IMR-90 (cell line): ENCODE results near the gene DACH1. TPM values are rescaled to one million over a fixed set of nuclear protein-coding genes. Genes with fewer than 3 reads are reported as not detected.

Source experiments
- ATAC-seq: fragments of 200-7000 bp; cut with Tn5 transposase; 2 replicates; pipeline ENCODE4 v1.9.1; 2020; ENCODE audit warnings: low read depth, mild to moderate bottlenecking, moderate library complexity
- BruUV-seq: library from RNA; stranded (reverse); fragments of 400-500 nt; replicated peaks from 2 replicates; lab custom pipeline; 2021; lab: Mats Ljungman, UMichigan
- CTCF ChIA-PET: fragments of 300-600 bp; formaldehyde crosslinking; extraction: SDS; loops from one replicate; lab custom pipeline; 2021; ENCODE audit warnings: antibody characterized with exemption; lab: Yijun Ruan, JAX
- POLR2A ChIA-PET: fragments of 300-600 bp; sonication (Branson Sonifier 250); formaldehyde crosslinking; loops from one replicate; lab custom pipeline; 2022; ENCODE audit warnings: antibody characterized with exemption; ENCODE audit not compliant: unreplicated experiment; lab: Charles Lee
- DNase-seq: peaks from one replicate; pipeline ENCODE4 v3.0.0; 2013
- H2AFZ ChIP-seq: replicated peaks from 2 replicates; pipeline ENCODE3; 2013; ENCODE audit warnings: low read length, mild to moderate bottlenecking; ENCODE audit not compliant: poor library complexity
- H2AK5ac ChIP-seq: 2 replicates; pipeline ENCODE4 v1.6.1; 2013; ENCODE audit warnings: low read depth, low read length, inconsistent platforms
- H2AK9ac ChIP-seq: replicated peaks from 2 replicates; pipeline ENCODE3; 2013; ENCODE audit warnings: mild to moderate bottlenecking, low read depth, low read length, moderate library complexity; ENCODE audit not compliant: poor library complexity
- H2BK120ac ChIP-seq: 2 replicates; pipeline ENCODE4 v1.6.1; 2013; ENCODE audit warnings: low read depth, low read length, inconsistent platforms
- H2BK15ac ChIP-seq: 3 replicates; pipeline ENCODE4 v1.6.1; 2013; ENCODE audit warnings: low read depth, low read length, inconsistent platforms
- H2BK20ac ChIP-seq: 2 replicates; pipeline ENCODE4 v1.6.1; 2013; ENCODE audit warnings: low read depth, mild to moderate bottlenecking, inconsistent platforms, low read length, moderate library complexity
- H2BK5ac ChIP-seq: 2 replicates; pipeline ENCODE4 v1.6.1; 2013; ENCODE audit warnings: mild to moderate bottlenecking, low read depth, low read length, inconsistent platforms; ENCODE audit not compliant: poor library complexity, severe bottlenecking
- H3K14ac ChIP-seq: replicated peaks from 2 replicates; pipeline ENCODE4 v1.6.1; 2013; ENCODE audit warnings: low read depth, low read length, inconsistent platforms
- H3K18ac ChIP-seq: 2 replicates; pipeline ENCODE4 v1.6.1; 2013; ENCODE audit warnings: low read depth, low read length, control low read depth
- H3K23ac ChIP-seq: 2 replicates; pipeline ENCODE4 v1.6.1; 2013; ENCODE audit warnings: low read depth, low read length, inconsistent platforms
- H3K27ac ChIP-seq: 2 replicates; pipeline ENCODE4 v1.5.1; 2013; ENCODE audit warnings: mild to moderate bottlenecking, control low read depth, low read length; ENCODE audit not compliant: insufficient read depth
- H3K27me3 ChIP-seq: 2 replicates; pipeline ENCODE4 v1.6.1; 2013; ENCODE audit warnings: low read length; ENCODE audit not compliant: control insufficient read depth, insufficient read depth
- H3K36me3 ChIP-seq: 2 replicates; pipeline ENCODE4 v1.6.1; 2013; ENCODE audit warnings: low read length, mixed read lengths; ENCODE audit not compliant: control insufficient read depth, insufficient read depth
- H3K4ac ChIP-seq: 2 replicates; pipeline ENCODE4 v1.6.1; 2013; ENCODE audit warnings: low read depth, low read length, inconsistent platforms
- H3K4me1 ChIP-seq: 2 replicates; pipeline ENCODE4 v1.6.1; 2013; ENCODE audit warnings: low read length, mixed read lengths; ENCODE audit not compliant: control insufficient read depth, insufficient read depth
- H3K4me2 ChIP-seq: 2 replicates; pipeline ENCODE4 v1.6.1; 2013; ENCODE audit warnings: low read depth, mild to moderate bottlenecking, control low read depth, low read length, moderate library complexity
- H3K4me3 ChIP-seq: 2 replicates; pipeline ENCODE4 v1.5.1; 2013; ENCODE audit warnings: low read depth, mild to moderate bottlenecking, control low read depth, low read length, moderate library complexity; ENCODE audit not compliant: insufficient read depth
- H3K56ac ChIP-seq: 2 replicates; pipeline ENCODE4 v1.6.1; 2013; ENCODE audit warnings: low read length, inconsistent platforms; ENCODE audit not compliant: insufficient read depth; ENCODE audit errors: extremely low read depth
- H3K79me1 ChIP-seq, 2 experiments: 2 replicates each; pipeline ENCODE4 v1.6.1; 2013; ENCODE audit warnings: low read length in 2 of 2, inconsistent platforms in 1 of 2, low read depth in 1 of 2
- H3K9ac ChIP-seq: 2 replicates; pipeline ENCODE4 v1.6.1; 2013; ENCODE audit warnings: low read depth, low read length, control low read depth
- H3K9me1 ChIP-seq: 2 replicates; pipeline ENCODE4 v1.6.1; 2013; ENCODE audit warnings: low read length, inconsistent platforms; ENCODE audit not compliant: insufficient read depth
- H3K9me3 ChIP-seq: 2 replicates; pipeline ENCODE4 v1.6.1; 2013; ENCODE audit warnings: low read length; ENCODE audit not compliant: control insufficient read depth, insufficient read depth
- H4K20me1 ChIP-seq: 2 replicates; pipeline ENCODE4 v1.6.1; 2013; ENCODE audit warnings: low read length, inconsistent platforms; ENCODE audit not compliant: insufficient read depth
- H4K5ac ChIP-seq: 2 replicates; pipeline ENCODE4 v1.6.1; 2013; ENCODE audit warnings: mild to moderate bottlenecking, low read depth, low read length, control low read depth
- H4K8ac ChIP-seq, 2 experiments: 2 replicates each; pipeline ENCODE4 v1.6.1; 2013; ENCODE audit warnings: low read depth in 2 of 2, low read length in 2 of 2, control low read depth in 1 of 2, inconsistent platforms in 1 of 2
- H4K91ac ChIP-seq: 2 replicates; pipeline ENCODE4 v1.6.1; 2013; ENCODE audit warnings: low read depth, low read length, inconsistent platforms; ENCODE audit not compliant: insufficient read depth
- BHLHE40 ChIP-seq: fragments of 150-350 bp; IDR thresholded peaks from 2 replicates; pipeline ENCODE4 v1.6.1; 2016; ENCODE audit warnings: mild to moderate bottlenecking, low read depth, low read length
- CEBPB ChIP-seq: IDR thresholded peaks from 2 replicates; pipeline ENCODE4 v1.6.1; 2012; ENCODE audit warnings: low read depth, low read length, improper control_type of control experiment
- CHD1 ChIP-seq: IDR thresholded peaks from 2 replicates; pipeline ENCODE4 v1.6.1; 2012; ENCODE audit warnings: low read depth, low read length, improper control_type of control experiment
- MAZ ChIP-seq: IDR thresholded peaks from 2 replicates; pipeline ENCODE4 v1.6.1; 2012; ENCODE audit warnings: low read depth, mild to moderate bottlenecking, low read length, improper control_type of control experiment, moderate library complexity, borderline replicate concordance
- MXI1 ChIP-seq: IDR thresholded peaks from 2 replicates; pipeline ENCODE4 v1.6.1; 2012; ENCODE audit warnings: low read depth, mild to moderate bottlenecking, low read length, moderate library complexity, borderline replicate concordance
- RAD21 ChIP-seq: IDR thresholded peaks from 2 replicates; pipeline ENCODE4 v1.6.1; 2012; ENCODE audit warnings: low read length, improper control_type of control experiment
- RFX5 ChIP-seq: IDR thresholded peaks from 2 replicates; pipeline ENCODE4 v1.8.0; 2012; ENCODE audit warnings: low read depth, mild to moderate bottlenecking, low read length, moderate library complexity
- WGBS, 2 experiments: methylation state at CpG; one replicate each; pipeline versions ENCODE4 v1.1.5 to v1.1.7; 2013; ENCODE audit warnings: missing lambda C conversion rate in 2 of 2; ENCODE audit not compliant: insufficient read length in 1 of 2; ENCODE audit errors: extremely low coverage in 2 of 2; 5-methylcytosine and 5-hydroxymethylcytosine counted together
- dilution Hi-C: fragments of 300-500 bp; cut with HindIII; formaldehyde crosslinking; loops from one replicate; pipeline ENCODE4 v1.14.3; 2018; ENCODE audit warnings: low sequenced_read_pairs; ENCODE audit not compliant: unreplicated experiment
- in situ Hi-C: fragments of 300-500 bp; cut with MboI; formaldehyde crosslinking; loops from 3 replicates; pipeline ENCODE4 v1.14.3; 2019; ENCODE audit warnings: low sequenced_read_pairs, inconsistent platforms, mixed read lengths
- intact Hi-C: fragments of 100-400 bp; cut with micrococcal nuclease; formaldehyde crosslinking; loops from 2 replicates; pipeline ENCODE4 v1.10.0; 2022
- polyA plus RNA-seq, 3 experiments: library from polyadenylated mRNA; depleted of rRNA; stranded (reverse); fragments of >200 nt; gene quantifications; 2 replicates each; pipeline ENCODE4 v1.2.3, GENCODE V29; 2012; ENCODE audit warnings: low replicate concordance in 1 of 3
- total RNA-seq: library from RNA; depleted of rRNA; stranded (reverse); fragments of >200 nt; gene quantifications from 2 replicates; pipeline ENCODE4 v1.2.3, GENCODE V29; 2012
- TF ChIP-seq, protein P1 (sequence below): fragments of 150-350 bp; IDR thresholded peaks from 2 replicates; pipeline ENCODE4 v1.6.1; 2016; ENCODE audit warnings: low read depth, mild to moderate bottlenecking, low read length, moderate library complexity, borderline replicate concordance
- TF ChIP-seq, protein P2 (sequence below): fragments of 150-350 bp; IDR thresholded peaks from 2 replicates; pipeline ENCODE4 v1.6.1; 2017; ENCODE audit warnings: mild to moderate bottlenecking, antibody characterized with exemption, low read length, low read depth

DACH1 gene
- total and polyA plus RNA-seq, 2 of the 4 experiments (the other 2 are of a cell fraction): not detected

DNA sequence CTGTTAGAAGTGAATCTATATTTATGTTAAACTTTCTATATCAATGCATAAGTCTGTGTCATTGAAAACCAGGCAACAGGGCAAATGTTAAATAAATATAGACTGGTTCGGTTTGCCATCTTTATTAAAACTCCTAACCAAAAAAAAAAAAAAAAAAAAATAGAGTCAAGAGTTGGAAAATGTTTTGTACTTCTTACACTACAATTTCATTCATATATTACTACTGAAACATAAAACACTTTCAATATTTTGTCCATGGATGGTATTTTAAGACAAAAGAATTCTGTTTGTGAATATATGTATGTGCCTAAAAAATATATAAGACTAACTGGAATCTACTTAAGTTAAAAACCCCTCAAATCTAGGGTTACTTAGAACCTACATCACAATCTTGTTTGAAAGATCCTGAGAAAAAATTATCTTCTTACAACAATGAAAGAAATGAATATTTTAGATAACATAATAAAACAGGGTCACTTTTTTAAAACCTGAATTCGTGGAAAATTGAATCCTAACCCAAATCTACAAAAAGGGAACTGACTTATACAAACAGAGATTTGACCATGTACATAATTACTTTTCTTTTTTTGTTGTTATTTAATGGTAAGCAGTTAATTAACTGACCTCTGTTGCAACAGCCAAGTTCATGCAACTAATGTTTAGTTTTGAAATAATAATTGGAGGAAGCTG is 5.1 kb downstream of the DACH1 start:
- H2BK20ac ChIP-seq: no peak overlapping the region
- H3K9me1 ChIP-seq: no peaks in the 10 kb centered on the region
- no peak overlapping the region for H3K14ac ChIP-seq
- no peaks in the 10 kb centered on the region for H3K4me1 ChIP-seq
- no peak for TF ChIP-seq CHD1
- no peak for TF ChIP-seq BHLHE40
- TF ChIP-seq CEBPB: no peak
- TF ChIP-seq RFX5: no peak
- TF ChIP-seq, protein P1, sequence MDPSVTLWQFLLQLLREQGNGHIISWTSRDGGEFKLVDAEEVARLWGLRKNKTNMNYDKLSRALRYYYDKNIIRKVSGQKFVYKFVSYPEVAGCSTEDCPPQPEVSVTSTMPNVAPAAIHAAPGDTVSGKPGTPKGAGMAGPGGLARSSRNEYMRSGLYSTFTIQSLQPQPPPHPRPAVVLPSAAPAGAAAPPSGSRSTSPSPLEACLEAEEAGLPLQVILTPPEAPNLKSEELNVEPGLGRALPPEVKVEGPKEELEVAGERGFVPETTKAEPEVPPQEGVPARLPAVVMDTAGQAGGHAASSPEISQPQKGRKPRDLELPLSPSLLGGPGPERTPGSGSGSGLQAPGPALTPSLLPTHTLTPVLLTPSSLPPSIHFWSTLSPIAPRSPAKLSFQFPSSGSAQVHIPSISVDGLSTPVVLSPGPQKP: no peak
- no peak for TF ChIP-seq MAZ
- no peak for TF ChIP-seq MXI1
- TF ChIP-seq, protein P2, sequence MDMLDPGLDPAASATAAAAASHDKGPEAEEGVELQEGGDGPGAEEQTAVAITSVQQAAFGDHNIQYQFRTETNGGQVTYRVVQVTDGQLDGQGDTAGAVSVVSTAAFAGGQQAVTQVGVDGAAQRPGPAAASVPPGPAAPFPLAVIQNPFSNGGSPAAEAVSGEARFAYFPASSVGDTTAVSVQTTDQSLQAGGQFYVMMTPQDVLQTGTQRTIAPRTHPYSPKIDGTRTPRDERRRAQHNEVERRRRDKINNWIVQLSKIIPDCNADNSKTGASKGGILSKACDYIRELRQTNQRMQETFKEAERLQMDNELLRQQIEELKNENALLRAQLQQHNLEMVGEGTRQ: no peak
- no peak for TF ChIP-seq RAD21
- H2BK15ac ChIP-seq: no peak overlapping the region
- intact Hi-C loops: loop anchor here (10.0 kb wide), 1 partner anchor 387 kb away; no protein-coding TSS in a partner anchor
- no peak overlapping the region for H2AFZ ChIP-seq
- no peak overlapping the region for H3K4me3 ChIP-seq
- in situ Hi-C loops: no loop called here
- no peak overlapping the region for H2AK9ac ChIP-seq
- H3K79me1 ChIP-seq: no peaks in the 10 kb centered on the region
- BruUV-seq: no TSS peak
- H3K27ac ChIP-seq: no peak overlapping the region
- H3K27me3 ChIP-seq: peaks cover 24% of the 10 kb centered on the region
- H3K4me2 ChIP-seq: no peak overlapping the region
- ChIA-PET CTCF (no interaction called here), POLR2A (no interaction called here)
- no peak for DNase-seq
- whole genome bisulfite sequencing, 2 experiments: no CpG with 5 or more reads among the region's 2 CpGs
- H3K18ac ChIP-seq: no peak overlapping the region
- no peaks in the 10 kb centered on the region for H4K20me1 ChIP-seq
- no peak overlapping the region for H4K91ac ChIP-seq
- H3K36me3 ChIP-seq: no peaks in the 10 kb centered on the region
- no peak overlapping the region for H2BK5ac ChIP-seq
- H3K23ac ChIP-seq: no peak overlapping the region
- H2AK5ac ChIP-seq: no peak overlapping the region
- H2BK120ac ChIP-seq: no peak overlapping the region
- H4K5ac ChIP-seq: no peak overlapping the region
- H3K4ac ChIP-seq: no peak overlapping the region
- ATAC-seq: no peak
- no peak overlapping the region for H4K8ac ChIP-seq
- H3K9me3 ChIP-seq: no peaks in the 10 kb centered on the region
- no peak overlapping the region for H3K9ac ChIP-seq
- no peak overlapping the region for H3K56ac ChIP-seq
- dilution Hi-C loops: no loop called here
